Activated CD4-positive, alpha-beta T cell treated with anti-CD3 and anti-CD28 coated beads, Interleukin-2, amount 10 ng/mL, durations not matched to agents 24 days and 14 days (primary cell): ENCODE measurements around the gene CREB1. TPM values are rescaled to one million over a fixed set of nuclear protein-coding genes. Genes with fewer than 3 reads are reported as not detected.
A peak's percentile ranks its signal among the peaks of the same experiment; 100 is the strongest.

Experiments used
- DNase-seq: peaks from one replicate; pipeline ENCODE4 v3.0.0; 2022
- H3K27ac Mint-ChIP-seq: one replicate; pipeline ENCODE4 v1.8.0; 2022; ENCODE audit warnings: mild to moderate bottlenecking, mixed read lengths
- H3K27me3 Mint-ChIP-seq: one replicate; pipeline ENCODE4 v1.8.0; 2022; ENCODE audit warnings: mixed read lengths
- H3K36me3 Mint-ChIP-seq: one replicate; pipeline ENCODE4 v1.8.0; 2022; ENCODE audit warnings: low read depth, mild to moderate bottlenecking, mixed read lengths
- H3K4me1 Mint-ChIP-seq: one replicate; pipeline ENCODE4 v1.8.0; 2021; ENCODE audit warnings: mixed read lengths
- H3K4me3 Mint-ChIP-seq: one replicate; pipeline ENCODE4 v1.8.0; 2022; ENCODE audit warnings: mild to moderate bottlenecking, moderate library complexity, mixed read lengths
- H3K9me3 Mint-ChIP-seq: one replicate; pipeline ENCODE4 v1.8.0; 2021; ENCODE audit warnings: mixed read lengths
- intact Hi-C: fragments of 100-400 bp; cut with micrococcal nuclease; formaldehyde crosslinking; loops from one replicate; pipeline ENCODE4 v1.15.1; 2023
- total RNA-seq: library from RNA; stranded (reverse); gene quantifications from 2 replicates; pipeline ENCODE4 v1.2.3, GENCODE V29; 2022

CREB1 gene
- total RNA-seq, 1 donor from 2014 or later = 107 TPM

- H3K27me3 Mint-ChIP-seq = no peaks in the 10 kb centered on the region
- intact Hi-C loops = no loop called here
- H3K9me3 Mint-ChIP-seq = peaks cover 12% of the 10 kb centered on the region
- no peak overlapping the region for H3K4me3 Mint-ChIP-seq
- no peak for DNase-seq
- H3K4me1 Mint-ChIP-seq = peaks cover 2% of the 10 kb centered on the region
- peaks cover 89% of the 10 kb centered on the region for H3K36me3 Mint-ChIP-seq
- H3K27ac Mint-ChIP-seq = no peak overlapping the region
Measured at GRCh38 chr2:207589143-207589542, 59.4 kb downstream of the CREB1 start.

GRCh38 chr2:207593277-207593676, 63.5 kb downstream of the CREB1 start:
- Mint-ChIP-seq H3K4me3 (no peak overlapping the region), H3K36me3 (peaks cover 69% of the 10 kb centered on the region), H3K27me3 (no peaks in the 10 kb centered on the region), H3K9me3 (peaks cover 12% of the 10 kb centered on the region), H3K4me1 (peaks cover 5% of the 10 kb centered on the region), H3K27ac (no peak overlapping the region)
- intact Hi-C loops = no loop called here
- no peak for DNase-seq

GRCh38 chr2:207594264-207594663, 64.5 kb downstream of the CREB1 start:
- Mint-ChIP-seq H3K4me1 (peaks cover 3% of the 10 kb centered on the region), H3K36me3 (peaks cover 61% of the 10 kb centered on the region), H3K27me3 (no peaks in the 10 kb centered on the region), H3K4me3 (no peak overlapping the region), H3K9me3 (peaks cover 12% of the 10 kb centered on the region), H3K27ac (no peak overlapping the region)
- no peak for DNase-seq
- intact Hi-C loops = no loop called here

GRCh38 chr2:207594731-207595130, 65.0 kb downstream of the CREB1 start:
- Mint-ChIP-seq H3K4me1 (peaks cover 3% of the 10 kb centered on the region), H3K4me3 (no peak overlapping the region), H3K27me3 (no peaks in the 10 kb centered on the region), H3K9me3 (peaks cover 7% of the 10 kb centered on the region), H3K36me3 (peaks cover 59% of the 10 kb centered on the region), H3K27ac (no peak overlapping the region)
- intact Hi-C loops = no loop called here
- DNase-seq = no peak

GRCh38 chr2:207599636-207600035, 69.9 kb downstream of the CREB1 start:
- no peak for DNase-seq
- no peaks in the 10 kb centered on the region for H3K9me3 Mint-ChIP-seq
- no peaks in the 10 kb centered on the region for H3K27me3 Mint-ChIP-seq
- H3K27ac Mint-ChIP-seq = no peak overlapping the region
- peaks cover 29% of the 10 kb centered on the region for H3K36me3 Mint-ChIP-seq
- no peak overlapping the region for H3K4me3 Mint-ChIP-seq
- intact Hi-C loops = no loop called here
- H3K4me1 Mint-ChIP-seq = peaks cover 12% of the 10 kb centered on the region

GRCh38 chr2:207600231-207600630, 70.5 kb downstream of the CREB1 start:
- intact Hi-C loops = no loop called here
- no peak for DNase-seq
- no peak overlapping the region for H3K4me3 Mint-ChIP-seq
- H3K27ac Mint-ChIP-seq = no peak overlapping the region
- peaks cover 29% of the 10 kb centered on the region for H3K36me3 Mint-ChIP-seq
- H3K9me3 Mint-ChIP-seq = no peaks in the 10 kb centered on the region
- no peaks in the 10 kb centered on the region for H3K27me3 Mint-ChIP-seq
- peaks cover 12% of the 10 kb centered on the region for H3K4me1 Mint-ChIP-seq

- Mint-ChIP-seq H3K4me1 (peaks cover 10% of the 10 kb centered on the region), H3K27me3 (no peaks in the 10 kb centered on the region), H3K9me3 (no peaks in the 10 kb centered on the region), H3K4me3 (no peak overlapping the region), H3K36me3 (peaks cover 28% of the 10 kb centered on the region), H3K27ac (no peak overlapping the region)
- intact Hi-C loops = no loop called here
- DNase-seq = no peak
Measured at GRCh38 chr2:207601774-207602173, 72.0 kb downstream of the CREB1 start.

GRCh38 chr2:207603486-207603885, 73.7 kb downstream of the CREB1 start:
- Mint-ChIP-seq H3K4me3 (no peak overlapping the region), H3K27ac (peak overlapping the region; percentile 64), H3K9me3 (no peaks in the 10 kb centered on the region), H3K36me3 (peaks cover 31% of the 10 kb centered on the region), H3K4me1 (peaks cover 10% of the 10 kb centered on the region), H3K27me3 (no peaks in the 10 kb centered on the region)
- intact Hi-C loops = no loop called here
- no peak for DNase-seq

GRCh38 chr2:207606399-207606798, 76.6 kb downstream of the CREB1 start:
- Mint-ChIP-seq H3K36me3 (peaks cover 31% of the 10 kb centered on the region), H3K27ac (no peak overlapping the region), H3K4me3 (no peak overlapping the region), H3K9me3 (peaks cover 5% of the 10 kb centered on the region), H3K4me1 (peaks cover 10% of the 10 kb centered on the region), H3K27me3 (no peaks in the 10 kb centered on the region)
- intact Hi-C loops = no loop called here
- no peak for DNase-seq

GRCh38 chr2:207606829-207607228, 77.1 kb downstream of the CREB1 start:
- H3K9me3 Mint-ChIP-seq = peaks cover 5% of the 10 kb centered on the region
- no peak for DNase-seq
- H3K27me3 Mint-ChIP-seq = no peaks in the 10 kb centered on the region
- peaks cover 31% of the 10 kb centered on the region for H3K36me3 Mint-ChIP-seq
- no peak overlapping the region for H3K4me3 Mint-ChIP-seq
- peaks cover 7% of the 10 kb centered on the region for H3K4me1 Mint-ChIP-seq
- intact Hi-C loops = no loop called here
- H3K27ac Mint-ChIP-seq = no peak overlapping the region

GRCh38 chr2:207612714-207613113, 83.0 kb downstream of the CREB1 start:
- peaks cover 5% of the 10 kb centered on the region for H3K4me1 Mint-ChIP-seq
- intact Hi-C loops = no loop called here
- no peak overlapping the region for H3K4me3 Mint-ChIP-seq
- peaks cover 49% of the 10 kb centered on the region for H3K36me3 Mint-ChIP-seq
- no peak overlapping the region for H3K27ac Mint-ChIP-seq
- peaks cover 5% of the 10 kb centered on the region for H3K9me3 Mint-ChIP-seq
- no peak for DNase-seq
- no peaks in the 10 kb centered on the region for H3K27me3 Mint-ChIP-seq

- no peak for DNase-seq
- Mint-ChIP-seq H3K9me3 (no peaks in the 10 kb centered on the region), H3K27me3 (no peaks in the 10 kb centered on the region), H3K27ac (no peak overlapping the region), H3K36me3 (peaks cover 47% of the 10 kb centered on the region), H3K4me3 (no peak overlapping the region), H3K4me1 (peaks cover 8% of the 10 kb centered on the region)
- intact Hi-C loops = no loop called here
Measured at GRCh38 chr2:207614824-207615223, 85.1 kb downstream of the CREB1 start.

- no peak overlapping the region for H3K27ac Mint-ChIP-seq
- no peak overlapping the region for H3K4me3 Mint-ChIP-seq
- intact Hi-C loops = no loop called here
- no peaks in the 10 kb centered on the region for H3K27me3 Mint-ChIP-seq
- no peak for DNase-seq
- H3K4me1 Mint-ChIP-seq = peaks cover 15% of the 10 kb centered on the region
- no peaks in the 10 kb centered on the region for H3K9me3 Mint-ChIP-seq
- H3K36me3 Mint-ChIP-seq = peaks cover 53% of the 10 kb centered on the region
Measured at GRCh38 chr2:207616185-207616584, 86.4 kb downstream of the CREB1 start.

GRCh38 chr2:207617011-207617671, 87.4 kb downstream of the CREB1 start:
- intact Hi-C loops = no loop called here
- H3K27ac Mint-ChIP-seq = peak overlapping the region; percentile 3
- no peak overlapping the region for H3K4me3 Mint-ChIP-seq
- no peaks in the 10 kb centered on the region for H3K9me3 Mint-ChIP-seq
- DNase-seq = no peak
- no peaks in the 10 kb centered on the region for H3K27me3 Mint-ChIP-seq
- H3K4me1 Mint-ChIP-seq = peaks cover 23% of the 10 kb centered on the region
- H3K36me3 Mint-ChIP-seq = peaks cover 60% of the 10 kb centered on the region

- Mint-ChIP-seq H3K4me1 (peaks cover 32% of the 10 kb centered on the region), H3K27me3 (no peaks in the 10 kb centered on the region), H3K27ac (peak overlapping the region; percentile 46), H3K4me3 (peak overlapping the region; percentile 43), H3K9me3 (no peaks in the 10 kb centered on the region), H3K36me3 (peaks cover 60% of the 10 kb centered on the region)
- DNase-seq = no peak
- intact Hi-C loops = loop anchor here (10.0 kb wide), 2 partner anchors 285 to 455 kb away; partner anchors contain the start of gene KLF7
Measured at GRCh38 chr2:207619764-207620203, 90.0 kb downstream of the CREB1 start.
